Measurements from ENCODE around the gene CTDNEP1.

CTDNEP1 gene

GRCh38 chr17:7250695-7251627 lies 573 bp downstream of the CTDNEP1 start:
- peak overlapping the region; percentile 91 for H3K27ac ChIP-seq
- TF ChIP-seq CTCF (conservative IDR thresholded peaks at IDR 0.05), result no peak

GRCh38 chr17:7249830-7250229 lies 1.7 kb downstream of the CTDNEP1 start:
- H3K27ac ChIP-seq, result peak overlapping the region; percentile 91; the same call in 1 of the 2 replicates
- no peak for TF ChIP-seq CTCF (conservative IDR thresholded peaks at IDR 0.05)

GRCh38 chr17:7249214-7249613 lies 2.3 kb downstream of the CTDNEP1 start:
- H3K27ac ChIP-seq, result peak overlapping the region; percentile 91; the same call in 1 of the 2 replicates
- no peak for TF ChIP-seq CTCF (conservative IDR thresholded peaks at IDR 0.05)

- H3K27ac ChIP-seq, result no peak overlapping the region
These were observed 2.7 kb downstream of the CTDNEP1 start for GRCh38 chr17:7248796-7249195.

GRCh38 chr17:7246779-7247178 lies 4.8 kb downstream of the CTDNEP1 start:
- no peak overlapping the region for H3K27ac ChIP-seq

More at GRCh38 chr17:7248796-7249195, 2.7 kb downstream of the CTDNEP1 start:
- no peak for TF ChIP-seq CTCF (conservative IDR thresholded peaks at IDR 0.05)

GRCh38 chr17:7243838-7244237 lies 7.7 kb downstream of the CTDNEP1 start:
- H3K27ac ChIP-seq, result peak overlapping the region; percentile 92; the same call in 1 of the 2 replicates

More at GRCh38 chr17:7246779-7247178, 4.8 kb downstream of the CTDNEP1 start:
- TF ChIP-seq CTCF (conservative IDR thresholded peaks at IDR 0.05), result no peak

GRCh38 chr17:7243453-7243729 lies 8.1 kb downstream of the CTDNEP1 start:
- peak overlapping the region; percentile 92 for H3K27ac ChIP-seq
- no peak for TF ChIP-seq CTCF (conservative IDR thresholded peaks at IDR 0.05)
